GM18870 (cell line): ENCODE data around the gene RAB41.
"Not testable (repeated sequence)": the region's sequence is repeated elsewhere in the genome, so short reads cannot be mapped to it uniquely, and the experiment has no call there.

Experiments
- ATAC-seq: cut with Tn5 transposase; IDR thresholded peaks from one replicate; pipeline ENCODE4 v1.9.1; 2021; ENCODE audit warnings: moderate library complexity; ENCODE audit not compliant: unreplicated experiment

Gene RAB41

DNA sequence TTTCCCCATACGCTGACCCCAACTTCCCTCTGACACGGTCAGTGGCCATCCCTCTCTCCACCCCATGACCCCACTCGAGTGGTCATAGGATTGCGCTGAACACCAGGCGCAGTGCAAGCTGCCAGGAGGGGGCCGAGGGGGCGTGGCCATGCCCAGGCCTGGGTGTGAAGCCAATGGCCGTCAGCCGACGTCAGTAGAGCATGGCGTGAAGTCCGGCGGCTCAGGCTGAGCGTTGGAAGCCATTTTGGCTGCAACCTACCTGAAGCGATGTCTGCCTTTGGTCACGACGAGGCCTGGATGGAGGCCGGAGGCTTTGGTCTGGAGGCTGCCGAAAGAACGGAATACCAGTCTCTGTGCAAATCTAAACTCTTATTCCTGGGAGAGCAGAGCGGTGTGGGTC is at the start of gene RAB41:
TSS of gene RAB41 (plus strand) at position 222 of the 400 bp plus-strand sequence. CDS start at position 268, 46 bp downstream.
- ATAC-seq: no peak

DNA sequence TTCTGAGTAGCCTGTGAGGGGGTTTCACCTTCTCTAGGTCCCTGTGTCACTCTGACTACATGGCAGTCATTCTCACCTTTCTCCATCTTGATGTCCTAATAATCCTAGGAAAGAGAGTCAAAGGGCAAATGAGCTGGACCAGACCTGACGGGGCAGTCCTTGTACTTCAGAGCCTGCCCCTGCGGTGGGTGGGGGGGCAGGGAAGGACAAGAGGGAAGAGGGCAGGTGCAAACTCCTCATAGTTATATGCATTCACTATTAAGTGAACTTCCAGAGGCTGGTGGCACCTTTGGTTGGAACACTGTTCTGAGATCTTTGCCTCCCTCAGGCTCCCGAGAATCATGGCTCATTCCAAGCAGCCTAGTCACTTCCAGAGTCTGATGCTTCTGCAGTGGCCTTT is 47.6 kb upstream of the RAB41 start, which contains the start of gene AWAT1:
TSS of gene AWAT1 (plus strand) at position 301 of the 400 bp plus-strand sequence. CDS start at position 342, 41 bp downstream.
- no peak for ATAC-seq

DNA sequence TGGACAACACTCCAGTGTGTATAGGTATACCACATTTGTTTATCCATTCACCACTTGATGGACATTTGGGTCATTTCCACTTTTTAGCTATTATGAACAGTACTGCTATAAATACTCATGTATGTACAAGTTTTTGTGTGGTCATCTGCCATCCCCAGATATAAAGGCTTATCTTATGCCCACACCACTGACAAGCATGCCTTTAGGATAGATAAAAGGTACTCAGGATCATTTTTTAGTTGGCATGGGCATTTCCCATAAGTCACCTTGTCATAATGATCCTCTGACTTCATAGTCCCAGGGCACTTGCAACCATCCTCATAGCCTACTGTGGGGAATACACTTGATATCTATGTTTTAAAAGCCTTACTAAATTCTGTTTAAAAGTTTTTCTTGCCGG is 41.2 kb upstream of the RAB41 start:
- ATAC-seq: no peak

DNA sequence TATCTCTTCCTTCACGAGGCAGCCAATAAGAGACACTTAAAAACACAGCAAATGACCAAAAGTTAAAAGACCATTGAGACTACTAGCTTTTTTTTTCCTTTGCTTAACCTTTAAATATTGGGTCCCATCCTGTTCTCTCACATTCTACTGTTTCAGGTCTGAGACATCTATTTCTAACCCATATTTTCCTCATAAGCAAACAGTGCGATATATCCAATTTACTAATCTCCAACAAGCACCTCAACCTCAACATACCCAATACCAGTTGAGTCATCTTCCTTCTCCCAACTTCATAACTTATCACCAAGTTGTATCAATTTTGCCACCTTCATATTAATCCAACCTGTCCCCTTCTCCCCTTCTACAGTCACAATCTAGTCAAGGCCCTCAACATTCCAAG is 40.5 kb upstream of the RAB41 start:
- no peak for ATAC-seq

DNA sequence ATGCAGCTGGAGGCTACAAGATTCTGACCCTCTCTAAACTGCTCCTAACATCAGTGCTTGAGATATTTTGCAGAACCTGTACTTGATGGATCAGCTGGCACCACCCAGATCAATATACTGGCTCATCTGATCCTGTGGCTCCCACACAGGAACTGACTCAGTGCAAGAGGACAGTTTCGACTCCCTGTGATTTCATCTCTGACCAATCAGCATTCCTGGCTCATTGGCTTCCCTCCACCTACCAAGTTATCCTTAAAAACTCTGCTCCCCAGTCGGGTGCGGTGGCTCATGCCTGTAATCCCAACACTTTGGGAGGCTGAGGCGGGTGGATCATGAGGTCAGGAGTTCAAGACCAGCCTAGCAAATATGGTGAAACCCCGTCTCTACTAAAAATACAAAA is 38.4 kb upstream of the RAB41 start:
- not testable (repeated sequence) for ATAC-seq

DNA sequence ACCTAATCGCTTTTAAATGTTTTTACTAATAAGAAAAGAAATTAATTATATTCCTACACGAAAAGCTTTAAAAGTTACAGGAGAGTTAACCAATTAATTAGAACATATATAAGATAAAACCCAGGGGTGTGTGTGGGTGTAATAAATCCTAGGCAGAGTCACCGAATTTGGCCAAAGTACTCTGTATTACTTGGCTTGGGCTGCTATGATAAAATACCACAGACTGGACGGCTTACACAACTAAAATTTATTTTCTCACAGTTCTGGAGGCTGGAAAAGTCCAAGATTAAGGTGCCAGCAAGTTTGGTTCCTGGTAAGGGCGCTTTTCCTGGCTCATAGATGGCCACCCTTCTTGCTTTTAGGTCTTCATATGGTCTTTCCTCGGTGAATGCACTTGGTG is 37.1 kb upstream of the RAB41 start:
- ATAC-seq: no peak

DNA sequence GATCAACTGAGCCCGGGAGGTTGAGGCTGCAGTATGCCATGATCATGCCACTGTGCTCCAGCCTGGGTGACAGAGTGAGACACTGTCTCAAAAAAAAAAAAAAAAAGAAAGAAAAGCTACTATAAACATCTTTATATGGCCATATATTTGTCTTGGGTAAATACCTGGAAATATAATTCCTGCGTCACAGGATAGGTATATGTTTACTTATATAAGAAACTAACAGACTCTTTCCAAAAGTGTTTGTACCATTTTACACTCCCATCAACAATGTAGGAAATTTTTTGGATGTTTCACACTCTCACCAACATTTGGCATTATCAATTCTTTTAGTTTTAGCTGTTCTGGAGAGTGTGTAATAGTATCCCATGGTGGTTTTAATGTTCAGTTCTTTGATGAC is 34.7 kb upstream of the RAB41 start:
- no peak for ATAC-seq

DNA sequence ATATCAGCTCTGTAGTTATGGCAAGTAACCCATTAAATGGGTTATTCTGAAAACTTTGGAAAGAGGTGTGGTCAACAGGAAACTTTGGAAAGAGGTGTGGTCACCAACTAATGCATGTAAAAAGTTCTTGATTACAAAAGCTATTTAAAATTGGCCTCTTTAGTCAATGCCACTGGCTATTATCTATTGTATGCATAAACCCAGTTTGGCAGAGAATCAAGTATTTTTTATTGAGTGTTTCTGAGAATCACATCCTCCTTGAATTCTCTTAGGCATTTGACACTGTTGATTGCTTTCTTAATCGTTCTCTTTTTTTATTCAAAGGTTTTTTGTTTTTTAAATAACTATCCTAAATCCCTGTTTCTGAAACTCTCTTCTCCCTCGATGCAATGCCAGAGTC is 29.5 kb upstream of the RAB41 start:
- no peak for ATAC-seq

DNA sequence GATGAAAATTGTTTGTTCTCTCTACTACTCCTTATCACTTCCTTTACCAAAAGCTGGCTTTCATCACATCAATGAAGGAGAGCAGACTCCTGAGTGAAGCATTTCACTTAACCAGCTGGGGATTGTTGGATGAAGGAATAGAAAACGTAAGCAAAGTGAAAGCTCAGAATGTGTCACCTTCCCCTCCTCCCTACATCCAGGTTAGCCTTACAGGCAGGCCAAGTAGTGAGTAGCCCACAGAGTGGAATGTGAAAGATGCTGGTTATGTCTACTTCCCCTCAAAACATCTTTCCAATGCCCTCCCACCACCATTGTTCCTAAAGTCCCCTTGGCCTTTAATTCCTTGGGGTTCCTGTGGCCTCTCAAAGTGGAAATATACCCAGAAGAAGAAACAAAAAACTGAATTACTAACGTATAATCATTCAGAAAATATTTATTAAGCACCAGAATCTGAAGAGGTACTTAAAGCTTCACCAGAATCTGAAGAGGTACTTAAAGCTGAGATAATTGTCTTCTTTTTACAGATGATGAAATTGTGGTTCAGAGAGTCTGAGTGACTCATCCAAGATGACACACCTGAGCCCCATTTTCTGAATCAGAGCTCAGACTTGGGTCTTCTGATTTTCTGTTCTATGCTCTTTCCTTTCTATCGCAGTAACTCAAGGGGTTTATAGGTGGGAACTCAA is 28.5 kb upstream of the RAB41 start:
- ATAC-seq: no peak

DNA sequence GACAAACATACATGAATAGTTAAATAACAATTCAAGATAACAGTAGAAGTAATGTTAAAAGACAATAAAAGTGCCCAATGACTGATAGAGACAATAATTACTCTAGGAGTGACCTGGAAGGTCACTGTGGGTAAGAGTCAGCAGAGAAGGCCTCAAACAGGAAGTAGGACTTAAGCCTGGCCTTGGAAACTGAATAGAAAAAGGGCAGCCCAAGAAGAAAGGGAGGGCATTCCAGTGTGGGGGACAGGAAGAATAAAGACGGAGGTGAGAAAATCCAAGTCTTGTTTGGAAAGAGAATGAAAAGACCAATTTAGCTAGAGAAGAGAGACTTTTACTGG is 27.9 kb upstream of the RAB41 start:
- ATAC-seq: no peak

DNA sequence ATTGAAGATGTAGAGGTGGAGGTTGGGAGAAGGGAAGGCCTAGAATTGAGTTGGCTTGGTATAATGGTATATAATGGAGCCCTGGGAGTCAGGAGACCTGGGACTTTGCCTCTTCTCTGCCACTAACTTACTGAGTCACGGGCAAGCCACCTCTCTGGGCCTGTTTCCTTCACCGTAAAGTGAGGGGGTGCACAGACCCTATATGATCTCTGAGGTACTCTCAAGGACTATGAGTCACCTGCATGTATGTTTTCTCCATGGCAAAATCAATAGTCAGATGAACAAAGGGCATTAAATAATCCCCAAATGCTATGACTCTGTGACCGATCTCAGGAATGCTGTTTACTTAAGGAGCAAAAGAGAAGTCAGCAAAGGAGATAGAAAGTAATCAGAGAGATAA is 27.1 kb upstream of the RAB41 start:
- ATAC-seq: no peak

DNA sequence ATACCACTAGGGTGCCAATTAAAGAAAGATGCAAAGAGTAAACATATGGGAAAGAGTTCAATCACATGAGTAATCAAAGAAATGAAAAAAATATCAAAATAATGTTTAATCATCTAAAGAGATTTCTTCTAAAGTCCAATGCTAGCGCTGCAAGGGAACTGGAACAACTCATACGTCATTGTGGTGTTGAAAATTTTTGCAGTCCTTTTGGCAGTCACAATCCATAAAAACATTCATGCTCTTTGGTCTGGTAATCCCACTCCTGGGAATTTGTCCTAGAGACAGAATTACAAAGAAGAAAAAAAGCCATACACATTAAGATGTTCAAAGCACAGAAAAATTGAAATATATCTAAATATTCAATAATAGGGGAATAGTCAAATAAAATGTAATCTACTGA is 26.5 kb upstream of the RAB41 start:
- ATAC-seq: no peak

DNA sequence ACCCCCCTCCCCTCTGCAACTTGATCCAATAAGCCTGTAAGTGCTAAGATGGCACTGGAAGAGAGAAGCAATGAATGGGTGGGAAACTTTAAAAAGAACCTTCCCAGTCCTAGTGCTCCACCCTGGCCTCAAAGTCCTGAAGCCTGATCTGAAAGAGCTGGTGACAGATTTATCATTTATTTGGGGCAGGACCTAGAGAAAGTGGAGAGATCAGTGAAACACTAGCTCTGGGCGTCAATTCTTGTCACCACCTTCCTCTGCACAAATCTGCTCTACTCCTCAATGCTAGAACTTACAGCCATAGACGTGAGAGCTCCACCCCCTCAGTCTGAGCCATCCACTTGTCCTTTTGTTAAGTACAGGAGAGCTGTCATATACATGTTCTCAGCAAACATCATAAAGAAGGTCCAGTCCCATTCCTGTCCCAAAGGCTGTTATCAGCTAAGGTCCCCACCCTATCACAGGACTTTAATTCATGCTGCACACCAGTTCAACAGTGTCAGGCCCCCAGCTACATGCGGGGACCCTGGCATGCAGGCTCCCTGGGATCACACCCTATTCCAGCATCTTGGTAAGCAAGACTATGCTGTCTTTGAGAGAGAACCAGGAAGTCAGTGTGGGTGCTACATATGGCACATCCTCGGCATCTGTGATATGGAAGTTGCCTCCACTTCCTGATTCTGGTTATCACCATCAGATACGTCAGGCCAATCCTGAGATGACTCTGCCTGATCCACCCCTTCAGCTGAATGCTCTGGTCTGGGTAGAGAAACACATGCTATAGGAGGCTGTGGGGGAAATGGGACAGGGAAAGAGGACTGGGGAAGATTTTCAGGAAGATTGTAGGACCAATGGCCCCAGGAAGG is 24.3 kb upstream of the RAB41 start:
- ATAC-seq: no peak

DNA sequence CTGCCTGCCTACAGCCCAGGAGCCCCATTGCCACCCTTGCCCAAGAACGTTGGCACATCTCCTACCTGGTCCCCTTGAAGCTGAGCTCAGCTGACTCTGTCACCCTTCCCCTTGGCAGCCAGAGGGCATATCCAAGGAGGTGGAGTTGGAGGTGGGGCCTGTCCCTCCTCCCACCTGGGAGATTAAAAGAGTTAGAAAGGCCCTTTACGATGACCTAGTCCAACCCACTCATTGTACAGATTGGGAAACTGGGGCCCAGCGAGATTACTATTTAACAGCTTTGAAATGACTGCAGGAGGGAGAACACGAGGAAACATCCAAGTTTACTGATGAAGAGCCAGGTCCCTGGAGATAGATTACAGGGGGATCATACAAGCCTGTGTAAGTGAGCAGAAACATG is 21.9 kb upstream of the RAB41 start, which contains the start of gene P2RY4:
TSS of gene P2RY4 (minus strand) at position 101 of the 400 bp plus-strand sequence. CDS start 580 bp downstream, outside the sequence.
- no peak for ATAC-seq

DNA sequence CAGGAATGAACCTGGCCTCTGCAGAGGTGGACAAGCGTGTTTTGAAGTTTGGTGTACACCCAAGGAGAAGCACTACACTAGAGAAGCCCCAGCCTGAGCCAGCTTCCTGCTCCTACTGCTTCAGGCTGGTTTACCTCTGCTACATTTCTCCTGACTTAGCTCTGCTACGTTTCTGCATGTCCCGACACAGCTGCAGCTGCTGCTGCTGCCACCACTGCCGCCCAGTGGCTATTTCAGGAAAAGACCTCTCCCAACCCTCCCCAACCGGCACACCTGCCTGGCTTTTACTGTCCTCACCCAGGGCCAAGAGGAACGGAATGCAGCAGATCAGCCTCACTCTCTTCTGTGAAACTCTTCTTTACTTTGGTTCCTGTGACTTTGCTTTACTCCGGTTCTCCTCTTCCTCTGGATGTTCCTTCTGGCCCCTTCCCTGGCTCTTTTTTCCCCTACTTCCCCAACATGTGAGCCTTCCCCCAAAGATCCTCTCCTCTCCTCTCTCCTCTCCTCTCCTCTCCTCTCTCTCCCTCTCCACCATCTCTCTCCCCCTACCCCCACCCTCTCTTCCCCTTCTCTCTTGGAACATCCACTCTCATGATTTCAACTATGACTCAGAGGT is 18.9 kb upstream of the RAB41 start:
- ATAC-seq: peak; percentile 57

DNA sequence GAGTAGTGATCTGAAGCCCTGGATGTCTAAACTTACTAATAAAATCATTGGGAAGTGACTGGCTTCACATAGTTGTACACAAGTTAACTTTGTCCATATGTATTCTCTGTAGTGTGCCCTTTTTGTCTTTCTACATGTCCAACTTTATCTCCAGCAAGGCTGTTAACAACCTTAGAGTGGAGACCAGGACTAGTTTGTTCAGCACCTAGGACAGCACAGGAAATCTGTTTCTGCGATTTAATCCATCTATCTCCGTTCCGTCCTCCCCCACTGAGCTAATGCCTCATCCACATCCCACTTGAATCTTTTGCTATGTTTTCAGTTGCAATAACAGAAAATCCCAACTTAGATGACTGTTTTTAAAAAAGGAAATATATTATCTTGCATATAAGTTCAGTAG is 17.2 kb upstream of the RAB41 start:
- no peak for ATAC-seq

DNA sequence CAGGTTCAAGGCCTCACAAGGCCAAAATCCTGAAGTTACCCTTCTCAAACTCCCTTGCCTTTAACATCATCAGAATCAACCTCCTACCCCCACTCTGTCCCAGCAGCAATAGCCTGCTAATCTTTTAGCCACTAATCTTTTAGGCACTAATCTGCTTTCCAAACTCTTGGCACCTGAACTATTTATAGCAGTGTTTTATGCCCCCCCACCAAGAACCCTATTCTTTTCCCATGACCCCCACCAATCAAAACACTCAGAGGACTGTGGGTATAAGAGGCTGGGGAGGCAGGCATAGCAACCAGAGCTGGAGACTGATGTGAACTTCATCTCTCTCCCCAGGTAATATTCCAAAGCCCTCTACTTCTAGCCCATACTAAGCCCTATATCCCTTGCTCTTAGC is 13.9 kb upstream of the RAB41 start, which contains the start of gene ARR3:
TSS of gene ARR3 (plus strand) at position 301 of the 400 bp plus-strand sequence. CDS start 1,052 bp downstream, outside the sequence.
- no peak for ATAC-seq

DNA sequence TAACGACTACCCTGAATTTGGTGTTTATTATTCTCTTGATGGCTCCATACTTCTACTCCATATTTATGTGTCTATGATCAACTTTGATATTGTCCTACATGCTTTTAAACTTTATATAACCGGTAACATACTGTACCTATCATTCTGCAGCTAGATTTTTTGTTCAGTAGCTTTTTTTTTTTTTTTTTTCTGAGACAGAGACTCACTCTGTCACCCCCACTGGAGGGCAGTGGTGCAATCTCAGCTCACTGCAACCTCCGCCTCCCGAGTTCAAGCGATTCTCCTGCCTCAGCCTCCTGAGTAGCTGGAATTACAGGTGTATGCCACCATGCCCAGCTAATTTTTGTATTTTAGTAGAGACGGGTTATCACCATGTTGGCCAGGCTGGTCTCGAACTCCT is 7.9 kb upstream of the RAB41 start:
- ATAC-seq: not testable (repeated sequence)

DNA sequence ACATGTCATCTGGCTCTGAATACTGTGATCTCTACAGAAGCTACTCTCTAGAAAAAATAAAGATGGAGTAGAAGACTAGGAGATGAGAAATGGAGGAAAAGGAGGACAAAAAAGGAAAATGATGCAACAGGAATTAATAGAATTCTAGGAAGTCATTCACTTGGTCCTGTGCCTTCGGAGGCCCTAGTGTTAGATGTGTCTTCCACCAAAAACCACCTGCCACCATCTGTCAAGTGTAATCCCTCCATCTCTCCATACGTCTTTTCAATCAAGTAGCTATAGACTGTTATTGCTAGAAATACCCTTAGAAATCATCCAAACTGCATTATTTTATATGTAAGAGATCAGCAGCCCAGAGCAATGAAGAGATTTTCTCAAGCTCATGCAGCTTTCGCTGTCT is 2.9 kb upstream of the RAB41 start:
- ATAC-seq: no peak

DNA sequence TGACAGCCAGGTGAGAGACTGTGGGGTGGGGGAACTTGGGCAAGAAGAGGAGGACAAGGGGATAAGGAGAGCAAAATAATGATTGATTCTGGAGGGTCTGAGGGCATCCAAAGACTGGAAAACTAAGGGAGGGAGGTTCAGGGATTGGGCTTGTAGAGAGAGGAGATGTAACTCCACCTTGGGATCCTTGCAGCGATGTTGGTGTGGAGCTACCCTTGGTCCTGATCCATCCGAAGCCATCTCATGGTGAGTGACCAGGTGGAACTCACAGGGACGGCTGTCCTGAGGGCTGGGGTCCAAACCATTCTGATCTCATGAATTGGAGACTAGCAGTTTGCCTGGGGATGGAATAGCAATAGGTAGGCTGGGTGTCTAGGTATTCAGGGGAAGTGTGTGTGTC is 1.4 kb upstream of the RAB41 start:
- no peak for ATAC-seq

DNA sequence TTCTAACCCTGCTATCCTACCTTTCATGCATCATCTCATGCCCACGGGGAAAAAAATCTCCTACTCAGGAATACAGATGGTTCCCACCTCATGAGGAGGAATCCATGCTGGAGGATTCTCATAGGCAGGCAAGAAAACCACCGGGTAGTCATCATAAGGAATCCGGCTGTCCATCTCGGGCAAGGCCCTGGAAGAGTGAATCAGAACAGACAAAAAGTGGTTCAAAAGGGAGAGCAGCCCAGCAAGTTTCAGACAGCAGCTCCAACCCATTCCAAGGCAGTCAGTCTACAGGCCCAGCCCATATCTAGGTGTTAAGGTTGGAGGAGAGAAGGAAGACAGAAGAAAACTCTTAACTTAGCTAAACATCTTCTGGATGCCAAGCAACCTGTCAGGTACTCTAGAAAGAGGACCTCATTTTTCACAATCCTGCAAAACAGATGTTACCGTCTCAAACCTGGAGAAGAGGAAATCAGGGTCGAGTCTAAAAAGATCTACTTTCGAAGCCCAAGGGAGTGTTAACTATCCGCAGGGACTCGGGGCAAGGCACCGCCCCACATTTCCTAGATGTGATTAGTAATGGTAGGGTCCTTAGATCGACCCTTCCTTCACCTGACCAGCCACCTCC is 7.3 kb downstream of the RAB41 start:
- ATAC-seq: peak; percentile 17
